Gastrocnemius medialis (tissue), 4 donors: Measurements from ENCODE around the gene FAM236B. TPM values are rescaled to one million over a fixed set of nuclear protein-coding genes. Genes with fewer than 3 reads are reported as not detected.
"Not testable (repeated sequence)": the region's sequence is repeated elsewhere in the genome, so short reads cannot be mapped to it uniquely, and the experiment has no call there.

ENCODE experiments used
- ATAC-seq, 2 donors: fragments of 150-250 bp; one replicate each; pipeline ENCODE4 v1.9.1; 2016
- DNase-seq, 2 donors: peaks; one replicate each; pipeline ENCODE4 v3.0.0-alpha.2; 2019
- H3K27ac ChIP-seq, 4 donors: fragments of 200-600 bp; sonication (generic); 1 replicate in 1 of 4; 2 replicates in 3 of 4; pipeline ENCODE4 v1.5.1; 2016 to 2018; ENCODE audit warnings: mild to moderate bottlenecking in 2 of 4, moderate library complexity in 1 of 4
- H3K27me3 ChIP-seq, 3 donors: fragments of 200-600 bp; sonication (generic) in 2 of 3; 1 replicate in 1 of 3; 2 replicates in 2 of 3; pipeline versions ENCODE4 v1.5.1 to v1.6.0; 2016 to 2019; ENCODE audit warnings: mild to moderate bottlenecking in 1 of 3, moderate library complexity in 1 of 3
- H3K36me3 ChIP-seq, 2 donors: fragments of 200-600 bp; sonication (generic) in 1 of 2; one replicate each; pipeline ENCODE4 v1.5.1; 2017 to 2018
- H3K4me1 ChIP-seq, 2 donors: fragments of 200-600 bp; sonication (generic) in 1 of 2; one replicate each; pipeline ENCODE4 v1.5.1; 2016 to 2017; ENCODE audit warnings: mild to moderate bottlenecking in 2 of 2
- H3K4me3 ChIP-seq, 4 donors: fragments of 200-600 bp; sonication (generic) in 3 of 4; 1 replicate in 1 of 4; 2 replicates in 3 of 4; pipeline ENCODE4 v1.5.1; 2016 to 2019; ENCODE audit warnings: mild to moderate bottlenecking in 2 of 4
- H3K9me3 ChIP-seq, 3 donors: fragments of 200-600 bp; sonication (generic) in 2 of 3; 1 replicate in 1 of 3; 2 replicates in 2 of 3; pipeline ENCODE4 v1.5.1; 2016 to 2019
- in situ Hi-C, 4 donors: fragments of 200-750 bp; cut with MboI; loops; one replicate each; pipeline versions ENCODE4 v1.15.0 to v1.8.0; 2017; ENCODE audit warnings: low sequenced_read_pairs in 4 of 4
- intact Hi-C: fragments of 100-400 bp; cut with DNase I; formaldehyde crosslinking; loops from one replicate; pipeline ENCODE4 v1.15.1; 2023; ENCODE audit warnings: low total_unique reads
- total RNA-seq, 4 donors: library from RNA; depleted of rRNA; stranded (reverse); fragments of >200 nt; gene quantifications; one replicate each; pipeline versions ENCODE4 v1.1.0 to v1.2.3, GENCODE V29; 2016

The FAM236B gene
- not detected for total RNA-seq

- ATAC-seq, in situ Hi-C loops, intact Hi-C loops, DNase-seq, H3K27ac ChIP-seq, H3K36me3 ChIP-seq, H3K4me3 ChIP-seq, H3K9me3 ChIP-seq, H3K27me3 ChIP-seq, H3K4me1 ChIP-seq: not testable (repeated sequence)
Observed at GRCh38 chrX:72782560-72782959, at the start of gene FAM236B. FAM236B (minus strand) TSS chrX:72782660; CDS start chrX:72782560, 100 bp downstream.

- DNase-seq, H3K4me1 ChIP-seq, H3K27me3 ChIP-seq, intact Hi-C loops, H3K9me3 ChIP-seq, in situ Hi-C loops, H3K4me3 ChIP-seq, H3K36me3 ChIP-seq, ATAC-seq, H3K27ac ChIP-seq: not testable (repeated sequence)
Observed at GRCh38 chrX:72830701-72831100, 48.2 kb upstream of the FAM236B start.

- ATAC-seq, intact Hi-C loops: not testable (repeated sequence)
Observed at GRCh38 chrX:72808110-72808509, 25.6 kb upstream of the FAM236B start, which contains the start of gene FAM236D. FAM236D (minus strand) TSS chrX:72808210; CDS start chrX:72808110, 100 bp downstream.

GRCh38 chrX:72790390-72790789, 7.9 kb upstream of the FAM236B start:
- H3K4me1 ChIP-seq, ATAC-seq, intact Hi-C loops, H3K9me3 ChIP-seq, DNase-seq, H3K4me3 ChIP-seq, H3K27me3 ChIP-seq, H3K27ac ChIP-seq, H3K36me3 ChIP-seq, in situ Hi-C loops: not testable (repeated sequence)

More at GRCh38 chrX:72808110-72808509, 25.6 kb upstream of the FAM236B start, which contains the start of gene FAM236D:
- H3K36me3 ChIP-seq, DNase-seq, H3K9me3 ChIP-seq, H3K27me3 ChIP-seq, H3K4me1 ChIP-seq, H3K4me3 ChIP-seq, H3K27ac ChIP-seq, in situ Hi-C loops: not testable (repeated sequence)

GRCh38 chrX:72788142-72788541, 5.7 kb upstream of the FAM236B start:
- H3K4me3 ChIP-seq, ATAC-seq, H3K36me3 ChIP-seq, intact Hi-C loops, H3K27ac ChIP-seq, DNase-seq, H3K27me3 ChIP-seq, in situ Hi-C loops, H3K4me1 ChIP-seq, H3K9me3 ChIP-seq: not testable (repeated sequence)

GRCh38 chrX:72783964-72784363, 1.5 kb upstream of the FAM236B start:
- DNase-seq, H3K4me1 ChIP-seq, H3K4me3 ChIP-seq, H3K9me3 ChIP-seq, in situ Hi-C loops, H3K36me3 ChIP-seq, H3K27ac ChIP-seq, intact Hi-C loops, ATAC-seq, H3K27me3 ChIP-seq: not testable (repeated sequence)

GRCh38 chrX:72783365-72783936, 991 bp upstream of the FAM236B start:
- intact Hi-C loops, H3K4me1 ChIP-seq, H3K36me3 ChIP-seq, DNase-seq, H3K4me3 ChIP-seq, H3K27ac ChIP-seq, H3K9me3 ChIP-seq, H3K27me3 ChIP-seq, ATAC-seq, in situ Hi-C loops: not testable (repeated sequence)

- intact Hi-C loops, H3K4me3 ChIP-seq, H3K4me1 ChIP-seq, H3K27me3 ChIP-seq, H3K36me3 ChIP-seq, DNase-seq, in situ Hi-C loops, ATAC-seq, H3K9me3 ChIP-seq, H3K27ac ChIP-seq: not testable (repeated sequence)
Observed at GRCh38 chrX:72778146-72778545, 4.3 kb downstream of the FAM236B start.

- H3K27me3 ChIP-seq, DNase-seq, H3K9me3 ChIP-seq, in situ Hi-C loops, H3K4me1 ChIP-seq, H3K36me3 ChIP-seq, ATAC-seq, H3K27ac ChIP-seq, H3K4me3 ChIP-seq, intact Hi-C loops: not testable (repeated sequence)
Observed at GRCh38 chrX:72777467-72777790, 5.0 kb downstream of the FAM236B start.

GRCh38 chrX:72776653-72777466, 5.6 kb downstream of the FAM236B start, which contains the start of gene DMRTC1B:
DMRTC1B (plus strand) TSS chrX:72776890; CDS start chrX:72845136, 68,246 bp downstream.
- H3K36me3 ChIP-seq, H3K4me3 ChIP-seq, ATAC-seq, H3K9me3 ChIP-seq, in situ Hi-C loops, H3K27ac ChIP-seq, intact Hi-C loops, H3K27me3 ChIP-seq, H3K4me1 ChIP-seq, DNase-seq: not testable (repeated sequence)

- H3K4me3 ChIP-seq, intact Hi-C loops, H3K4me1 ChIP-seq, in situ Hi-C loops, H3K27ac ChIP-seq, H3K36me3 ChIP-seq, H3K9me3 ChIP-seq, DNase-seq, ATAC-seq, H3K27me3 ChIP-seq: not testable (repeated sequence)
Observed at GRCh38 chrX:72760454-72760853, 22.0 kb downstream of the FAM236B start.

GRCh38 chrX:72748545-72748944, 33.9 kb downstream of the FAM236B start:
- H3K27me3 ChIP-seq, H3K4me3 ChIP-seq, in situ Hi-C loops, DNase-seq, H3K9me3 ChIP-seq, H3K27ac ChIP-seq, ATAC-seq, H3K36me3 ChIP-seq, H3K4me1 ChIP-seq, intact Hi-C loops: not testable (repeated sequence)
